ENCODE results near the gene GOLT1A.

The GOLT1A gene

DNA sequence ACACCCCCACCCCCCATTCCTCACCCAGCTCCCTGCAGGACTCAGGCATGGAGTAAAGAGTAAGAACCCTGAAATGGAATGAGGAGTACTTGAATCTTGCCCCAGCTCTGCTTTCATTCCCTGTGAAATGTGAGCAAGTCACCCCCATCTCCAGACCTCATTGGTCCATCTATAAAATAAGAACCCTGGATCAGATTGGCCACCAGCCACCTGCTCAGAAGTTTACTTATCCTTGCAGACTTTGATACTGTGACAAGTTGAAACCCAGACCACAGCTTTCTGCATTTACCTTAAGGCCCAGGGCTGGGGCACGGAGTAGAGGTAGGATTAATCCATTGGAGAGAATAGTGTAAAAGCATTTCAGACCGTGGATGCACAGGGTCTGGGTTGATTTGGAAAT is 19.7 kb downstream of the GOLT1A start:
- no peak for DNase-seq (ENCODE audit: low read depth, low spot score)
- Histone ChIP-seq H3K36me3 (ENCODE audit: control insufficient read depth, insufficient read depth, low read length) (no peaks in the 10 kb centered on the region), H3K27ac (ENCODE audit: low read length) (no peak overlapping the region), H3K9me3 (ENCODE audit: control insufficient read depth, insufficient read depth, low read length) (no peaks in the 10 kb centered on the region), H3K27me3 (ENCODE audit: control insufficient read depth, insufficient read depth, low read length) (peaks cover 4% of the 10 kb centered on the region; the same call in 1 of the 2 replicates), H3K4me1 (ENCODE audit: control insufficient read depth, insufficient read depth, low read length) (peaks cover 2% of the 10 kb centered on the region; the same call in 1 of the 2 replicates), H3K4me3 (ENCODE audit: low read length) (no peak overlapping the region)
- WGBS (ENCODE audit: insufficient coverage, insufficient read length), result no CpG with 5 or more reads among the region's 2 CpGs

DNA sequence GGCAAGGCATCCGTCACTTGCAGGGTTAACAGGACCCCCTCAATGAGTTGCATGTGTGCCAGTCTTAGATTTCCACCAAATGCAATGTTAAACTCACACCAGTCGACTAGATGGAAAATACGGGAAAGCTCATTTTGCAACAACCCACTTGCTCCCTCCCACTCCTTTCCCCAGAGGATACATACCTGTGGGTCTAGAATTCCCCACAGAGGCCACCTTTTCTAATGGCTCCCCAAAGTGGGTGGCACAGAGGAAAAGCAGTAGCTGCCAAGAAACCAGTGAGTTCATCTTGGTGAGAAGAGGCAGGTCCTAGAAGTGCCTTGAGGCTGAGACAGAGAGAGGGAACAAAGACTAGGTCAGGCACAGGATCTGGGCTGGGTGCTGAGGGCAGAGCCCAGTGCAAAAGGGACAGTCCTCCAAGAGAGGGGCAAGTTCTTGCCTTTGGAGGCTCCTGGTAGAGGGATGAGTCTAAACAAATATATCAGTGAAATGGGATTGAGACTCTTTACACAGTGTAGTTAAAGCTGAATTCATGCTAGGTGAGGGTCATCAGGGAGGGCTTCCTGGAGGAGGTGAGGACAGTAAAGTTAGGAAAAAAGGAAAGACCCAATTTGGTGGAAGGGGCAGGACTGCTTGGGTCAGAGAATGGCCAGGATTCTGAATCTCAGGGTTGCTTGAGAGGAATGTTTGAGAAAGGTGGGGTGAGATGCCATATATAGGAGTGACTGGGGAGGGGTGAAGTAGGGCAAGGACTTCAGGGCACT is 21.0 kb downstream of the GOLT1A start:
- peaks cover 4% of the 10 kb centered on the region; the same call in 1 of the 2 replicates for H3K27me3 ChIP-seq (ENCODE audit: control insufficient read depth, insufficient read depth, low read length)
- DNase-seq (ENCODE audit: low read depth, low spot score), result no peak
- H3K4me1 ChIP-seq (ENCODE audit: control insufficient read depth, insufficient read depth, low read length), result peaks cover 2% of the 10 kb centered on the region; the same call in 1 of the 2 replicates
- H3K36me3 ChIP-seq (ENCODE audit: control insufficient read depth, insufficient read depth, low read length), result no peaks in the 10 kb centered on the region
- H3K9me3 ChIP-seq (ENCODE audit: control insufficient read depth, insufficient read depth, low read length), result no peaks in the 10 kb centered on the region
- H3K27ac ChIP-seq (ENCODE audit: low read length), result no peak overlapping the region
- H3K4me3 ChIP-seq (ENCODE audit: low read length), result no peak overlapping the region
- no CpG with 5 or more reads among the region's 3 CpGs for WGBS (ENCODE audit: insufficient coverage, insufficient read length)

DNA sequence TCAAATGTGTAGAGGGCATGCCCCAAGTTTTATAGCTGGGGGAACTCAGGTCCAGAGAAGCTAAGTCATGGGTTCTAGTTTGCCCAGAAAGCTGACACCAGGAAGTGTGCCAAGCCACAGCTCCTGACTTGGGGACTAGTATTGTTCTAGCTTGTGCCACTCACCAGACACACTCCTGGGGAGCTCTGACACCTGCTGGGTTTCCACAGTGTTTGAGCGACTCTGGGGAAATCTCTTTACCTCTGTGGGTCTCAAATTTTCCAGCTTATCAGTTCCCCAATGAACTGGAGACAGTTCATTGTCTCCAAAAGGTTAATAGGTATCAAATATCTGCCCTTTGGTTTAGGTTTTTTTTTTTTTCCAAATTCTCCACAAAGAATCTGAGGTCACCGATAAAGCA is 21.7 kb downstream of the GOLT1A start:
- peaks cover 4% of the 10 kb centered on the region; the same call in 1 of the 2 replicates for H3K27me3 ChIP-seq (ENCODE audit: control insufficient read depth, insufficient read depth, low read length)
- WGBS (ENCODE audit: insufficient coverage, insufficient read length), result no CpG with 5 or more reads among the region's 2 CpGs
- H3K27ac ChIP-seq (ENCODE audit: low read length), result no peak overlapping the region
- no peak for DNase-seq (ENCODE audit: low read depth, low spot score)
- H3K36me3 ChIP-seq (ENCODE audit: control insufficient read depth, insufficient read depth, low read length), result no peaks in the 10 kb centered on the region
- H3K4me3 ChIP-seq (ENCODE audit: low read length), result no peak overlapping the region
- peaks cover 2% of the 10 kb centered on the region; the same call in 1 of the 2 replicates for H3K4me1 ChIP-seq (ENCODE audit: control insufficient read depth, insufficient read depth, low read length)
- no peaks in the 10 kb centered on the region for H3K9me3 ChIP-seq (ENCODE audit: control insufficient read depth, insufficient read depth, low read length)

DNA sequence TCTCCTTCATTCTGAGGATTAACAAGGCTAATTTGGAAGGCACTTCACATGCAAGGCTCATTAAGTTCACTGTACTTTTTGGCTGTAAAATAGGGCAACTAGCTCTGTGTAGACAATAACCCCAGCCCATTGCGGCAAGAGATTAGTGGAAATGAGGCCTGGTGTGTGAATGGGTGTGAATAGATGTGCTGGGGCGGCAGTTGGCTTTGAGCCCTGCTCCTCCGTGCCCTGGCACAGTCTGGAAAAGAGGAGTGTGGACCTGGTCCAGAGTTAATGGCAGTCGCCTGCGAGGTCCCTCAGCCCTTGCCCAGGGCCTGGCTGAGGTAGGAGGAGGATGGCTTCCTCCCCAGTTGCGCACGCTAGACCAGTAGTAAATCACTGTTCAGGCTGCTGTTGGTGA is 22.3 kb downstream of the GOLT1A start:
- H3K27ac ChIP-seq (ENCODE audit: low read length), result no peak overlapping the region
- peaks cover 4% of the 10 kb centered on the region; the same call in 1 of the 2 replicates for H3K27me3 ChIP-seq (ENCODE audit: control insufficient read depth, insufficient read depth, low read length)
- H3K36me3 ChIP-seq (ENCODE audit: control insufficient read depth, insufficient read depth, low read length), result no peaks in the 10 kb centered on the region
- no CpG with 5 or more reads among the region's 7 CpGs for WGBS (ENCODE audit: insufficient coverage, insufficient read length)
- no peak for DNase-seq (ENCODE audit: low read depth, low spot score)
- H3K4me1 ChIP-seq (ENCODE audit: control insufficient read depth, insufficient read depth, low read length), result peaks cover 2% of the 10 kb centered on the region; the same call in 1 of the 2 replicates
- no peak overlapping the region for H3K4me3 ChIP-seq (ENCODE audit: low read length)
- H3K9me3 ChIP-seq (ENCODE audit: control insufficient read depth, insufficient read depth, low read length), result no peaks in the 10 kb centered on the region

DNA sequence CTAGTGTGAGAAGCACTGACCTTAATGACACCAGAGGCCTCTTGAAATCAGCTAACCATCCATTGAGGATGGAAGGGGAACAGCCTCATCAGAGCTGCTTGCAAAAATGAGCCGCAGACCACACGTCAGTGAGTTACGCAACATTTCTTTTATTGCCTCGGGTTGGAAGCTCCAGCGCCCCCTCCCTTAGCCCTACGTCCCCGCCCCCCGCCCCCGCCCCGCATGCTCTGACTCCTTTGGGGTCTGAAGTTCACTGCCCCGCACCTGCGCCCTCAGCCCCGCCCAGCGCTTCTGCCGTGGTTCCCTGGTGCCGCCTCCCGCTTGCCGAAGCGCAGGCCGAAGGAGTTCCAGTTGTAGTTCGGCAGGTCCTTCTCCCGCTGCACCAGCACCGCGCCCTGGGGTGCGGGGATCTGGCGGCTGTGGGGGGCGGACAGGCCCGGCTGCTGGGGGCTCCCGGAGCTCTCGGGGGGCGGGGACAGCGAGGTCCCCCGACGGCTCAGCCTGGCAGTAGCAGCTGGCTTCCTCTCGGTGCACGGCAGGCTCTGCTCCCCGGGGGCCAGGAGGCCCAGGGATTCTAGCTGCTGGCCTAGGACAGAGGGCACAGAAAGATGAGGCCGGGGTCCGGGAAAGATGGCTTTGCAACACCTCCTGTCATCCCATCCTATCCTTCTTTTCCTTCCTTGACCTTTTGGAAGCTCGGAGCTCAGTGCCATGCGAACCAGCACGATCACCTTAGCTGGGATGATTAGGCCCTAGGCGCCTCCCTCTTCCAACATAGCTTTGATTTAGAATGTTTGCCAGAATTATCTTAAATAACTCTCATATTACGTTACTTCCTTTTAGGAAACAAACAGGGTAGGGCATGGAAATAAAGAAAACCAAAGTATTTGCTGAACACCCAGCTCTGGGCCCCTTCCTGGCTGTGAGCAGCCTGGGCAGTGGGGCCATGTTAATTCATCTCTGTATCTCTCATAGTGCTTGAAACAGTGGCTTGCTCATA is 23.3 kb downstream of the GOLT1A start:
- peaks cover 2% of the 10 kb centered on the region; the same call in 1 of the 2 replicates for H3K4me1 ChIP-seq (ENCODE audit: control insufficient read depth, insufficient read depth, low read length)
- H3K27me3 ChIP-seq (ENCODE audit: control insufficient read depth, insufficient read depth, low read length), result peaks cover 4% of the 10 kb centered on the region; the same call in 1 of the 2 replicates
- peak overlapping the region; percentile 2; the same call in 1 of the 2 replicates for H3K4me3 ChIP-seq (ENCODE audit: low read length)
- no peak overlapping the region for H3K27ac ChIP-seq (ENCODE audit: low read length)
- no peaks in the 10 kb centered on the region for H3K36me3 ChIP-seq (ENCODE audit: control insufficient read depth, insufficient read depth, low read length)
- no CpG with 5 or more reads among the region's 44 CpGs for WGBS (ENCODE audit: insufficient coverage, insufficient read length)
- no peaks in the 10 kb centered on the region for H3K9me3 ChIP-seq (ENCODE audit: control insufficient read depth, insufficient read depth, low read length)
- DNase-seq (ENCODE audit: low read depth, low spot score), result no peak

DNA sequence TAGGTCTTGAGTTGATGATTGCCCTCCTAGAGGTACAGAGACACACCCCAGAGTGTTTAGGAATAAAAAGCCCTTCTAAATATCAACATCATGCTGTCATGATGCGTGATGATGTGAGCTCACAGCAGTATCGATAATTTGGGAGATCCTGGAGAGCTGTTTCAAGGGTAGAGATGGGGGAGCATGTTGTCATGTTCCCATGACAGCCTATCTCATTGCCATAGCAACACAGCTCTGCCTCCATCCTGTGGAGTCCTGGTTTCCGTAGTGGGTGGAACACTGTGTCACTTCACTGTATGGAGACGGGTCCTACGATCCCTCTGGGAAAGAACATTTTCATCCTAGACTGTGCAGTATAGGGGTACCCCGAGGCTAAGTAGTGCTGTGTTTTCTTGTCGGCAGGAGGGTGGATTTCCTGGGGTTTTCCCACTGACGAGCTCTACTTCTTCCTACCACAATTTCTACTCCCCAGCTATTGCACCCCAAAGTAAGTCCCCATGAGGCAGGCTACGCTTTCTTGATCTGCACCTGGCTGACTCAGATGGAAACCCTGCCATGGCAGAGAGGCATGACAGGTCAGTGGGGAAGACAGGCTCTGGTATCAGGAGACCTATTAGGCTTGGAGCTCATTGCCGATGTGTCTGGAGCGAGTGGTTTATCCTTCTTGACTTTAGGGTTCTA is 24.7 kb downstream of the GOLT1A start:
- no CpG with 5 or more reads among the region's 11 CpGs for WGBS (ENCODE audit: insufficient coverage, insufficient read length)
- Histone ChIP-seq H3K27me3 (ENCODE audit: control insufficient read depth, insufficient read depth, low read length) (peaks cover 4% of the 10 kb centered on the region; the same call in 1 of the 2 replicates), H3K27ac (ENCODE audit: low read length) (no peak overlapping the region), H3K4me3 (ENCODE audit: low read length) (no peak overlapping the region), H3K36me3 (ENCODE audit: control insufficient read depth, insufficient read depth, low read length) (no peaks in the 10 kb centered on the region), H3K9me3 (ENCODE audit: control insufficient read depth, insufficient read depth, low read length) (no peaks in the 10 kb centered on the region), H3K4me1 (ENCODE audit: control insufficient read depth, insufficient read depth, low read length) (no peaks in the 10 kb centered on the region)
- no peak for DNase-seq (ENCODE audit: low read depth, low spot score)

DNA sequence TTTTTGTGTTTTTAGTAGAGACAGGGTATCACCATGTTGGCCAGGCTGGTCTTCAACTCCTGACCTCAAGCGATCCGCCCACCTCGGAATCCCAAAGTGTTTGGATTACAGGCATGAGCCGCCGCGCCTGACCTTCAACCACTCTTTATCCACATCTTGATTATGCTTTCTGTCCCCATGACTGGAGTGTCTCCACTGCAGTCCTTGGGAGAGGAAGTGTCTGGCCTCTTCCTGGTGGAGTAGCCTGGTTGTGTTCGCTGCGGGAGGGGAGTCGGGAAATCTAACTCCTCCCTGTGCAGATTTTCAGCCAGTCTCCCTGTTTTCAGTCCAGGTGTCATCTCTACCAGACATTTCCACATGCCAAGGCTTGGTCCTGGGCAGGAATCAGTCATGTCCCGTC is 27.2 kb downstream of the GOLT1A start:
- peaks cover 4% of the 10 kb centered on the region; the same call in 1 of the 2 replicates for H3K27me3 ChIP-seq (ENCODE audit: control insufficient read depth, insufficient read depth, low read length)

DNA sequence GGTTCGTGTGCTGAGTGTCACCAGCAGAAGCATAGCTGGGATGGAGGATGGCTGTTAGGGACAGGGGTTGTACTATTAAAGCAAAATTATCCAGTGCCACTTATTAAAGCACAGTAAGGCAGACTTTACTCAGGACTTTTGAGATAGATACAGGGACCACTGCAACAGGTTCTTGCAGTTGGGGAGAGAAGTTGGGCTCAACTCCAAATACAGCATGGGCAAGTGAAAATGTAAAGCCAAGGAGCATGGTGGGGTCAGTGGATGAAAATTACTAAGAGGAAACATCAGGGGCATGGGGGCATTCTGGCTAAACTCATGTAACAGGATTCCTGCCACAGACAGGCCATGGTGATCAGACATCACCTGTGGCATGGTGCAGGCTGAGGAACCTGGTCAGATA is 32.7 kb downstream of the GOLT1A start:
- H3K4me3 ChIP-seq (ENCODE audit: low read length), result no peak overlapping the region
- H3K4me1 ChIP-seq (ENCODE audit: control insufficient read depth, insufficient read depth, low read length), result no peaks in the 10 kb centered on the region
- no peak overlapping the region for H3K27ac ChIP-seq (ENCODE audit: low read length)
- DNase-seq (ENCODE audit: low read depth, low spot score), result no peak
- H3K9me3 ChIP-seq (ENCODE audit: control insufficient read depth, insufficient read depth, low read length), result no peaks in the 10 kb centered on the region
- no CpG with 5 or more reads among the region's 1 CpG for WGBS (ENCODE audit: insufficient coverage, insufficient read length)
- H3K36me3 ChIP-seq (ENCODE audit: control insufficient read depth, insufficient read depth, low read length), result no peaks in the 10 kb centered on the region
- no peaks in the 10 kb centered on the region for H3K27me3 ChIP-seq (ENCODE audit: control insufficient read depth, insufficient read depth, low read length)

More for the DNA sequence above, 27.2 kb downstream of the GOLT1A start:
- Histone ChIP-seq H3K4me3 (ENCODE audit: low read length) (no peak overlapping the region), H3K27ac (ENCODE audit: low read length) (no peak overlapping the region), H3K36me3 (ENCODE audit: control insufficient read depth, insufficient read depth, low read length) (no peaks in the 10 kb centered on the region), H3K9me3 (ENCODE audit: control insufficient read depth, insufficient read depth, low read length) (no peaks in the 10 kb centered on the region), H3K4me1 (ENCODE audit: control insufficient read depth, insufficient read depth, low read length) (no peaks in the 10 kb centered on the region)
- WGBS (ENCODE audit: insufficient coverage, insufficient read length), result no CpG with 5 or more reads among the region's 10 CpGs
- no peak for DNase-seq (ENCODE audit: low read depth, low spot score)

DNA sequence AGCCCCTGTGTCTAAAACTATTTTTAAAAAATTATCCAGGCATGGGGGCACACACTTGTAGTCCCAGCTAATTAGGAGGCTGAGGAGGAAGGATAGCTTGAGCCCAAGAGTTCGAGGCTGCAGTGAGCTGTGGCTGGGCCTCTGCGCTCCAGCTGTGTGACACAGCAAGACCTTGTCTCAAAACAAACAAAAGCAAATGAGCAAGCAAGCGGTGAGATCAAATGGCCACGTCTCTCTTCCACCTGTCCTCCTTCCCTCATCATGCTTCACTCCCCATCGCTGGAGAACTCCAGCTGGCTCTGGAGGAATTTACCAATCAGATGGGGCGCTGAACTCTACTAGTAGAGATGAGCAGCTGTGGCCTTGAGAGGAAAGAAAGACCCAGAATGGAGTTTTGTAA is 33.7 kb downstream of the GOLT1A start:
- no peaks in the 10 kb centered on the region for H3K27me3 ChIP-seq (ENCODE audit: control insufficient read depth, insufficient read depth, low read length)
- DNase-seq (ENCODE audit: low read depth, low spot score), result no peak
- no peaks in the 10 kb centered on the region for H3K36me3 ChIP-seq (ENCODE audit: control insufficient read depth, insufficient read depth, low read length)
- H3K27ac ChIP-seq (ENCODE audit: low read length), result no peak overlapping the region
- no peaks in the 10 kb centered on the region for H3K4me1 ChIP-seq (ENCODE audit: control insufficient read depth, insufficient read depth, low read length)
- H3K9me3 ChIP-seq (ENCODE audit: control insufficient read depth, insufficient read depth, low read length), result no peaks in the 10 kb centered on the region
- no peak overlapping the region for H3K4me3 ChIP-seq (ENCODE audit: low read length)
- WGBS (ENCODE audit: insufficient coverage, insufficient read length), result no CpG with 5 or more reads among the region's 6 CpGs
